Measurements from ENCODE around the gene CNPY3. TPM values are rescaled to one million over a fixed set of nuclear protein-coding genes. Genes with fewer than 3 reads are reported as not detected.

Gene CNPY3
- total RNA-seq, 4 donors from 2014 or later: 23.2 to 130 (median 39.1) TPM

DNA sequence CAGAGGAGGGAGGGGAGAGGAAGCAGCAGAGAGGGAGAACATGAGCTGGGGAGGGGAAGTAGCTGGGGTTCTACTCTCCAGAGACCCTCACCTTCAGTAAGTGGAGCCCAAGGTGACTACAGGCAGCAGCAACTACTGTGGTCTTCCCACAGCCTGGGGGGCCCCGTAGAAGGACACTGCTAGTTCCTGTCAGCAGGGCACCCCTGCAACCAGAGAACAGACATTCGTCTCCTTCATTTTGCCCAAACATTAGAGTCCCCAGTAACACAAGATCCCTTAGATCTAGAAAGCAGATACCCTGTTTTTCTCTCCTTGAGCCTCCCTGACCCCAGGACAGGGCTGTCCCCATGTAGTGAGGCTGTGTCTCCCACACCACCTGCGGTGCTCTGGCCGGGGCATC is 39.5 kb downstream of the CNPY3 start:
- intact Hi-C loops (cut with DNase I; ENCODE audit: low total_unique reads): no loop called here
- DNase-seq: no peak
- TF ChIP-seq CTCF (IDR thresholded peaks at IDR 0.05): no peak
- TF ChIP-seq POLR2A (IDR thresholded peaks at IDR 0.05): no peak
- Histone ChIP-seq H3K27ac (no peak overlapping the region), H3K27me3 (no peaks in the 10 kb centered on the region), H3K4me3 (no peak overlapping the region), H3K4me1 (no peaks in the 10 kb centered on the region), H3K36me3 (no peaks in the 10 kb centered on the region), H3K9me3 (no peaks in the 10 kb centered on the region)

DNA sequence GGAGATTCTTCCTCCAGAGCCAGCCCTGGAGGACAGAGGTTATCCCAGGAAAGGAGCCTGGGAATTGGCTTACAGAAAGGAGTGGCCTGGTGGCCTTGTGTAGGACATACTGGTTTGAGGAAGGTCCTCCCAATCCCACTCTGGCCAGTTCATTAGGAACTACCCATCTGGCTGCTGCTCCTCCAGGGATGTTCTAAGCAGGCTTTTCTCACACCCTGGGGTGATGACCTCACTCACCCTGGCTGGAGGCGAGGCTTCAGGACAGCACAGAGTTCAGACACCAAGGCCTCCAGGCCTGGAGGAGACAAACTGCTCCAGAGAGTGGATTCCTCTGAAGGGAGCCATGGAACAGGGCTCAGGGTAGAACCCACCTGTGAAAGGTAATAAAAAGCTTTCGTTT is 40.2 kb downstream of the CNPY3 start:
- DNase-seq: no peak
- H3K4me3 ChIP-seq: no peak overlapping the region
- intact Hi-C loops (cut with DNase I; ENCODE audit: low total_unique reads): no loop called here

DNA sequence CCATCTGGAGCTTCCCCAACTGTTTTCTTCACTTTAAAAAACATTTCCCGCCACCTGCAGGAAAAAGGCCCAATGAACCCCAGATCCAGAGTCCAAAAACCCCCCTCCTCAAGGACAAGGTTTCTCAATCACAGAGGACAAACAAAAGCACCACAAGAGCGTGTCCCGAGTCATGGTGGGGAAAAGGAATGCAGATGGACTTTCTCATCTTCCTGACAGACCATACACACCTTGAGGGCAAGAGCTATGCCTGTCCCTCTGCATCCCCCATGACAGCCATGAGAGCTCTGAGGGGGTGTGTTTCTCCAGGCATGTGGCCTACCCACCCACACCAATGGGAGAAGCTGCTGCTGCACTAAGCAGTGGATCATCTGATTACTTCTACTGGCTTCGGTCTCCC is 40.7 kb downstream of the CNPY3 start:
- no peaks in the 10 kb centered on the region for H3K27me3 ChIP-seq
- intact Hi-C loops (cut with DNase I; ENCODE audit: low total_unique reads): no loop called here
- TF ChIP-seq CTCF (IDR thresholded peaks at IDR 0.05): no peak
- H3K4me1 ChIP-seq: no peaks in the 10 kb centered on the region
- no peaks in the 10 kb centered on the region for H3K9me3 ChIP-seq
- H3K36me3 ChIP-seq: no peaks in the 10 kb centered on the region
- no peak for DNase-seq
- H3K4me3 ChIP-seq: no peak overlapping the region
- H3K27ac ChIP-seq: no peak overlapping the region

More for the DNA sequence above, 40.2 kb downstream of the CNPY3 start:
- Histone ChIP-seq H3K9me3 (no peaks in the 10 kb centered on the region), H3K27ac (no peak overlapping the region), H3K4me1 (no peaks in the 10 kb centered on the region), H3K36me3 (no peaks in the 10 kb centered on the region), H3K27me3 (no peaks in the 10 kb centered on the region)
- TF ChIP-seq CTCF (IDR thresholded peaks at IDR 0.05): no peak
- TF ChIP-seq POLR2A (IDR thresholded peaks at IDR 0.05): no peak

- H3K4me3 ChIP-seq: no peak overlapping the region
- no peaks in the 10 kb centered on the region for H3K9me3 ChIP-seq
- no peaks in the 10 kb centered on the region for H3K27me3 ChIP-seq
- no peaks in the 10 kb centered on the region for H3K4me1 ChIP-seq
- intact Hi-C loops (cut with DNase I; ENCODE audit: low total_unique reads): no loop called here
- DNase-seq: no peak
- H3K36me3 ChIP-seq: no peaks in the 10 kb centered on the region
- no peak overlapping the region for H3K27ac ChIP-seq
- TF ChIP-seq CTCF (IDR thresholded peaks at IDR 0.05) (no peak), POLR2A (IDR thresholded peaks at IDR 0.05) (no peak)
Measured at GRCh38 chr6:42970871-42971612, 41.8 kb downstream of the CNPY3 start.

GRCh38 chr6:42971746-42972327 is 42.6 kb downstream of the CNPY3 start:
- intact Hi-C loops (cut with DNase I; ENCODE audit: low total_unique reads): no loop called here
- Histone ChIP-seq H3K9me3 (no peaks in the 10 kb centered on the region), H3K27me3 (no peaks in the 10 kb centered on the region), H3K27ac (no peak overlapping the region), H3K36me3 (no peaks in the 10 kb centered on the region), H3K4me1 (no peaks in the 10 kb centered on the region), H3K4me3 (no peak overlapping the region)
- DNase-seq: no peak
- TF ChIP-seq POLR2A (IDR thresholded peaks at IDR 0.05) (no peak), CTCF (IDR thresholded peaks at IDR 0.05) (no peak)

Measured in uterus (tissue), 4 donors.